Adrenal gland (tissue), 12 donors: Measurements from ENCODE around the gene FHOD3. TPM values are rescaled to one million over a fixed set of nuclear protein-coding genes. Genes with fewer than 3 reads are reported as not detected.
A peak's percentile ranks its signal among the peaks of the same experiment; 100 is the strongest.

Experiments
- DNase-seq, 7 donors: peaks; one replicate each; pipeline ENCODE4 v3.0.0-alpha.2; 2019 to 2020
- H3K27ac ChIP-seq, 5 donors: fragments of 200-600 bp; sonication (generic) in 4 of 5; 1 replicate in 3 of 5; 2 replicates in 2 of 5; pipeline versions ENCODE4 v1.5.1 to v1.8.0; 2016 to 2020; ENCODE audit warnings: mild to moderate bottlenecking in 1 of 5
- H3K27me3 ChIP-seq: fragments of 200-600 bp; 2 replicates; pipeline ENCODE4 v1.8.0; 2021
- H3K36me3 ChIP-seq, 2 donors: fragments of 200-600 bp; replicated peaks in 1 of 2; 1 replicate in 1 of 2; 2 replicates in 1 of 2; pipeline versions ENCODE4 v1.5.1 to v1.8.0; 2018 to 2022
- H3K4me1 ChIP-seq, 2 donors: fragments of 200-600 bp; replicated peaks in 1 of 2; 1 replicate in 1 of 2; 2 replicates in 1 of 2; pipeline versions ENCODE4 v1.5.1 to v1.8.0; 2018 to 2021
- H3K4me3 ChIP-seq, 4 donors: fragments of 200-600 bp; sonication (generic) in 3 of 4; one replicate each; pipeline ENCODE4 v1.5.1; 2016 to 2018
- H3K9me3 ChIP-seq, 3 donors: fragments of 200-600 bp; sonication (generic) in 1 of 3; replicated peaks in 1 of 3; 1 replicate in 2 of 3; 2 replicates in 1 of 3; pipeline versions ENCODE4 v1.5.1 to v1.8.0; 2016 to 2021
- POLR2A ChIP-seq, 2 donors: fragments of 450-650 bp; IDR thresholded peaks; one replicate each; pipeline ENCODE4 v1.6.1; 2017; ENCODE audit warnings: antibody characterized with exemption in 2 of 2, mild to moderate bottlenecking in 2 of 2, moderate library complexity in 1 of 2
- WGBS, 4 donors: extraction: QIAGEN DNeasy Blood & Tissue Kit in 2 of 4; methylation state at CpG; one replicate each; pipeline versions ENCODE4 v1.1.5 to v1.1.7; 2013 to 2017; 5-methylcytosine and 5-hydroxymethylcytosine counted together
- intact Hi-C, 2 donors: fragments of 100-400 bp; cut with DNase I; formaldehyde crosslinking; loops; one replicate each; pipeline versions ENCODE4 v1.14.1 to v1.15.0; 2022 to 2023
- polyA plus RNA-seq, 3 donors: library from polyadenylated mRNA; stranded (reverse); fragments of 200-250 nt in 2 of 3; fragments of 350-450 nt in 1 of 3; fragmentation: Illumina TruSeq in 1 of 3; extraction: RNeasy Lipid Tissue Mini Kit (QIAGEN cat#74804) in 1 of 3; gene quantifications; one replicate each; pipeline ENCODE4 v1.2.3, GENCODE V29; 2013 to 2014
- total RNA-seq, 9 donors: library from RNA; depleted of rRNA in 4 of 9; stranded (reverse); fragments of >200 nt in 4 of 9; fragments of 120-200 nt in 1 of 9; fragmentation: NEBNext Ultra II Directional in 1 of 9; extraction: Animal tissue kit (Norgen Biotek cat#: 25700) in 1 of 9; gene quantifications; one replicate each; pipeline versions ENCODE4 v1.1.0 to v1.2.4, GENCODE V29; 2013 to 2023
- TF ChIP-seq, protein P1 (sequence below), 6 experiments: fragments of 450-650 bp in 4 of 6; fragments of 200-600 bp in 2 of 6; sonication (generic) in 1 of 6; IDR thresholded peaks; 1 replicate in 5 of 6; 2 replicates in 1 of 6; pipeline versions ENCODE4 v1.5.1 to v1.8.0; 2016 to 2021; ENCODE audit warnings: antibody characterized with exemption in 6 of 6, mild to moderate bottlenecking in 2 of 6, moderate library complexity in 1 of 6
- donor health status: healthy with polysubstance abuse.
- donor health status: Bipolar disorder and iron deficiency.
- donor health status: DM: yes; HTN: yes; CAD: no.
- donor health status: DM: no; HTN: no; CAD: no.
- donor health status: DM: no; HTN: no; CAD: no.
- donor health status: DM: yes; HTN: yes; CAD: no.

The FHOD3 gene
- total and polyA plus RNA-seq, 12 donors, result 17.5 to 87.9 (median 48.5) TPM

DNA sequence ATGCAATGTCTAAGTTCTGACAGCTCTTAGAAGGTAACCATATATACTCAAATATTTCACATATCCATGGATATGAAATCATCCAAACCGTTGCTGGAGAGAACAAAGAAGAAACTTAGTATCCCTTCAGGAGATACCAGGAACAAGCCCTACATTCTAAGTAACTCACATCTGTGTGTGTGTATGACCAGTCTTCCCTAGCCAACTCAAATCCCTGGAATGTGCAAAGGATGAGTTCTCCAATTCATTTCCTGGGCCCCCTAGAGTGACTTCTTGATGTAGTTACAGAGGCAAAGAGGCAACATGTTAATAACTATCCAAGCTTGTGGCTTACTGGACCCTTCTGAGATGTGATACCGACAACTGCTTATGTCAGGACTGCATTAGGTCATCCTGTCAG lies 511.2 kb downstream of the FHOD3 start:
- DNase-seq, result no peak
- peaks cover 0 to 30% of the 10 kb centered on the region in 2 donors for H3K36me3 ChIP-seq
- intact Hi-C loops, result no loop called here

DNA sequence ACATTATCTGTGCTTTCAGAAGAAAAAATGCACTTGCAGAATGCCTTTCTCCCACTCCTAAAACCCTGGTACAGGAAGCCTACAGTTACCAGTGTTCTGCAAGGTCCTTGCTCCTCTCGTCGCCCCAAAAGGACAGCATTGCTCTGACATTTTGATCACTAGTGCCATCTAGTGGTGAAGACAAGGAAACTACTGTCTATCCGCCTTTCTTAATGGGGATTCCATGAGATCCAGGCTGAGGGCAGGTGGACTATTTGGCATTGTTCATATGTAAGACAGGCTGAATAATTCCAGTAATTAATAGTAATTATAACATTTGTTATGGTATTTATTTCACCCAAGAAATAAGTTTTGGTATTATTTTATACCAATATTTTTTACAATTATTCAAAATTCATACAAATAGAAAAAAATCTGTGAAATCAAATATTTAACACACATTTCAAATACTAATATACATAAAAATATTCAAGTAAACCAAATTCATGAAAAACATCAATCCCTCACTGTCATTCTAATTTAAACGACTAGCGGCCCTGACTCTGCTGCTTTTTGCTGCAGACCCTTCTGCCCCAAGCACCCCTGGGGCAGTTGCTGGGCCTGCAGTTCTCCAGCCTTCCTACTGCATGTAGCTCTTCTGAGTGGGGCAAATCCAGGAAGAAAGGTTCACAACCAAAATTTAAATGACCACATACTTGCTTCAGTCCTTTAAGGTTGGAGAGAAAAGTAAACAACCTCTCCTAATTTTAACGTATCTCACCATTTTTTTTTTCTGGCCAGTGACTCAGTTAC lies 512.3 kb downstream of the FHOD3 start:
- Histone ChIP-seq H3K4me3 (no peak overlapping the region), H3K9me3 (no peaks in the 10 kb centered on the region), H3K27me3 (no peaks in the 10 kb centered on the region), H3K36me3 (peaks cover 0 to 19% of the 10 kb centered on the region in 2 donors), H3K27ac (no peak overlapping the region), H3K4me1 (peaks cover 10 to 27% of the 10 kb centered on the region in 2 donors)
- intact Hi-C loops, result no loop called here
- 41 to 45% (median 42%) methylated on average over 6 of the region's 6 CpGs for WGBS, 4 donors
- DNase-seq, result peak; percentile 24 to 77 (median 47)
- no peak for TF ChIP-seq POLR2A (IDR thresholded peaks at IDR 0.05)
- TF ChIP-seq, protein P1, sequence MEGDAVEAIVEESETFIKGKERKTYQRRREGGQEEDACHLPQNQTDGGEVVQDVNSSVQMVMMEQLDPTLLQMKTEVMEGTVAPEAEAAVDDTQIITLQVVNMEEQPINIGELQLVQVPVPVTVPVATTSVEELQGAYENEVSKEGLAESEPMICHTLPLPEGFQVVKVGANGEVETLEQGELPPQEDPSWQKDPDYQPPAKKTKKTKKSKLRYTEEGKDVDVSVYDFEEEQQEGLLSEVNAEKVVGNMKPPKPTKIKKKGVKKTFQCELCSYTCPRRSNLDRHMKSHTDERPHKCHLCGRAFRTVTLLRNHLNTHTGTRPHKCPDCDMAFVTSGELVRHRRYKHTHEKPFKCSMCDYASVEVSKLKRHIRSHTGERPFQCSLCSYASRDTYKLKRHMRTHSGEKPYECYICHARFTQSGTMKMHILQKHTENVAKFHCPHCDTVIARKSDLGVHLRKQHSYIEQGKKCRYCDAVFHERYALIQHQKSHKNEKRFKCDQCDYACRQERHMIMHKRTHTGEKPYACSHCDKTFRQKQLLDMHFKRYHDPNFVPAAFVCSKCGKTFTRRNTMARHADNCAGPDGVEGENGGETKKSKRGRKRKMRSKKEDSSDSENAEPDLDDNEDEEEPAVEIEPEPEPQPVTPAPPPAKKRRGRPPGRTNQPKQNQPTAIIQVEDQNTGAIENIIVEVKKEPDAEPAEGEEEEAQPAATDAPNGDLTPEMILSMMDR (IDR thresholded peaks at IDR 0.05), result peak; percentile 71 to 85 (median 74)

More for the DNA sequence above, 511.2 kb downstream of the FHOD3 start:
- Histone ChIP-seq H3K27me3 (no peaks in the 10 kb centered on the region), H3K9me3 (no peaks in the 10 kb centered on the region), H3K4me3 (no peak overlapping the region), H3K27ac (no peak overlapping the region), H3K4me1 (peaks cover 10 to 27% of the 10 kb centered on the region in 2 donors)
- 92 to 100% (median 95%) methylated on average over 2 of the region's 2 CpGs for WGBS, 4 donors
- no peak for TF ChIP-seq POLR2A (IDR thresholded peaks at IDR 0.05)
- TF ChIP-seq, protein P1 (IDR thresholded peaks at IDR 0.05), result no peak

DNA sequence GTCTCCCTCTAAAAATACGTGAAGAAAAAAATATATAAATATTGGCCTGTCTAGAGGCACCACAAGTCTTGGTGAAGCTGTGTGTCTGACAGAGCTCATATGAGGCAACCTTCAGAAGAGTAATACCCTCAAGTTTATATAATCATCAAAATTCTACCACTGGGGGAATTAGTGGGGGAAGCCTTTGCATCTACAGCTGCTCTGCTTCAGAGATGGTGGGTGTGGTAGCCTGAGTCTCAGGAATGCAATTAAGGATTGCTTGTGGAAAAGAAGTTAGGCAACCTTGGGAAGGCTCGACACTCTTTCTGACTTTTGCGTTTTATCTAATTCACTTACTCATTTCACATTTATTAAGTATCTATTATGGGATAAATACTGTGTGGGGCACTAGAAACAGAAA lies 513.9 kb downstream of the FHOD3 start:
- Histone ChIP-seq H3K36me3 (peaks cover 0 to 13% of the 10 kb centered on the region in 2 donors), H3K4me1 (peaks cover 10 to 27% of the 10 kb centered on the region in 2 donors), H3K27me3 (no peaks in the 10 kb centered on the region), H3K4me3 (no peak overlapping the region), H3K27ac (peak overlapping the region in 4 of 5 donors; percentile 11 to 70 (median 40)), H3K9me3 (no peaks in the 10 kb centered on the region)
- WGBS, 4 donors, result 55 to 66% (median 62%) methylated on average over 3 of the region's 3 CpGs
- no peak for DNase-seq
- TF ChIP-seq POLR2A (IDR thresholded peaks at IDR 0.05), result no peak
- TF ChIP-seq, protein P1 (IDR thresholded peaks at IDR 0.05), result no peak
- intact Hi-C loops, result no loop called here

DNA sequence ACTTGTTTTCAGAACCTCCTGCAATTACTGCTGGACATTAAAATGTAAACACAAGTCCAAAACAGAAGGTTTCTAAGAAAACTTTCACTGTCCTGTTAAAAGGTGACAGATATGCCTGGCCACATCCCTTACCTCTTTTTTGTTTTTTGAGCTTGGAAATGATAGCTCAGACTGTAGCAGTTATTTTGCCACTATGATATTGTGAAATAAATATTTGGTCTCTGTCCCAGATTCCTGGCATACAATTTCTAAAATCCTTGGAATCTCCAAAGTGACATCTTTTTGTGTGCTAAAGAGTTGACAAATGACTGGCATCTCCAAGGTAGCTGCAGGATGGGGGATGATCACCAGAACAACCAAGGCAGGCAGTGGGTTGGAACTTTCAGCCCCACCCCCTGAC lies 514.4 kb downstream of the FHOD3 start:
- Histone ChIP-seq H3K36me3 (peaks cover 0 to 9% of the 10 kb centered on the region in 2 donors), H3K9me3 (no peaks in the 10 kb centered on the region), H3K27me3 (no peaks in the 10 kb centered on the region), H3K4me3 (no peak overlapping the region), H3K27ac (peak overlapping the region; percentile 11 to 70 (median 19)), H3K4me1 (peaks cover 10 to 27% of the 10 kb centered on the region in 2 donors)
- intact Hi-C loops, result no loop called here
- no peak for DNase-seq
- no peak for TF ChIP-seq POLR2A (IDR thresholded peaks at IDR 0.05)
- TF ChIP-seq, protein P1 (IDR thresholded peaks at IDR 0.05), result no peak
